Astrocyte of the spinal cord (primary cell): ENCODE data around the gene XYLB.

ENCODE experiments used
- DNase-seq: peaks from one replicate; pipeline ENCODE4 v3.0.0; 2011; ENCODE audit warnings: low read depth, low spot score
- H3K4me3 ChIP-seq: 2 replicates; pipeline ENCODE4 v1.5.1; 2011; ENCODE audit warnings: low read depth, mild to moderate bottlenecking, low read length, moderate library complexity
- in situ Hi-C: cut with HindIII; loops from 2 replicates; pipeline ENCODE4 v1.10.0; 2017; ENCODE audit warnings: low sequenced_read_pairs
- TF ChIP-seq, protein P1 (sequence below): IDR thresholded peaks from 2 replicates; pipeline ENCODE4 v1.5.1; 2012; ENCODE audit warnings: low read depth, mild to moderate bottlenecking, low read length, inconsistent platforms

XYLB gene

GRCh38 chr3:38369186-38369585 lies 22.6 kb downstream of the XYLB start:
- TF ChIP-seq, protein P1, sequence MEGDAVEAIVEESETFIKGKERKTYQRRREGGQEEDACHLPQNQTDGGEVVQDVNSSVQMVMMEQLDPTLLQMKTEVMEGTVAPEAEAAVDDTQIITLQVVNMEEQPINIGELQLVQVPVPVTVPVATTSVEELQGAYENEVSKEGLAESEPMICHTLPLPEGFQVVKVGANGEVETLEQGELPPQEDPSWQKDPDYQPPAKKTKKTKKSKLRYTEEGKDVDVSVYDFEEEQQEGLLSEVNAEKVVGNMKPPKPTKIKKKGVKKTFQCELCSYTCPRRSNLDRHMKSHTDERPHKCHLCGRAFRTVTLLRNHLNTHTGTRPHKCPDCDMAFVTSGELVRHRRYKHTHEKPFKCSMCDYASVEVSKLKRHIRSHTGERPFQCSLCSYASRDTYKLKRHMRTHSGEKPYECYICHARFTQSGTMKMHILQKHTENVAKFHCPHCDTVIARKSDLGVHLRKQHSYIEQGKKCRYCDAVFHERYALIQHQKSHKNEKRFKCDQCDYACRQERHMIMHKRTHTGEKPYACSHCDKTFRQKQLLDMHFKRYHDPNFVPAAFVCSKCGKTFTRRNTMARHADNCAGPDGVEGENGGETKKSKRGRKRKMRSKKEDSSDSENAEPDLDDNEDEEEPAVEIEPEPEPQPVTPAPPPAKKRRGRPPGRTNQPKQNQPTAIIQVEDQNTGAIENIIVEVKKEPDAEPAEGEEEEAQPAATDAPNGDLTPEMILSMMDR = no peak
- DNase-seq = no peak
- in situ Hi-C loops = no loop called here
- no peak overlapping the region for H3K4me3 ChIP-seq

GRCh38 chr3:38370149-38370548 lies 23.6 kb downstream of the XYLB start:
- in situ Hi-C loops = no loop called here
- no peak for DNase-seq
- TF ChIP-seq, protein P1 = no peak
- H3K4me3 ChIP-seq = no peak overlapping the region

DNA sequence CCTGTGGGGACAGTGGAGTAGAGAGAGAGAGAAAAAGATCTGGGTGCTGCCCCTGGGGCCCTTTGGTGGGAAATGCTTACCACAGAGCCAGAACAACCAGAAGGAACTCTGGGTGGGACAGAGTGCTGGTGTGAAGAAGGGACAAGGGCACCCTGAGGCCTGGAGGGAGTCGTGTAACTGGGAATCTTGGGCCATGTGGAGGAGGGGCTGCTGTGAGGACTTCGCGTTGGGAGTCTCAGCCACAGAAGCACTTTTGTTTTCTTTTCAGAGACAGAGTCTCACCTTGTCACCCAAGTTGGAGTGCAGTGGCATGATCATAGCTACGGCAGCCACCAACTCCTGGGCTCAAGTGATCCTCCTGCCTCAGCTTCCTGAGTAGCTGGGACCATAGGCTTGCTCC lies 24.3 kb downstream of the XYLB start:
- H3K4me3 ChIP-seq = no peak overlapping the region
- TF ChIP-seq, protein P1 = no peak
- in situ Hi-C loops = no loop called here
- DNase-seq = no peak

- in situ Hi-C loops = no loop called here
- DNase-seq = no peak
- no peak overlapping the region for H3K4me3 ChIP-seq
- TF ChIP-seq, protein P1 = no peak
Measured at GRCh38 chr3:38371541-38372213, 25.1 kb downstream of the XYLB start.

- no peak for DNase-seq
Measured at GRCh38 chr3:38372214-38372601, 25.6 kb downstream of the XYLB start.

DNA sequence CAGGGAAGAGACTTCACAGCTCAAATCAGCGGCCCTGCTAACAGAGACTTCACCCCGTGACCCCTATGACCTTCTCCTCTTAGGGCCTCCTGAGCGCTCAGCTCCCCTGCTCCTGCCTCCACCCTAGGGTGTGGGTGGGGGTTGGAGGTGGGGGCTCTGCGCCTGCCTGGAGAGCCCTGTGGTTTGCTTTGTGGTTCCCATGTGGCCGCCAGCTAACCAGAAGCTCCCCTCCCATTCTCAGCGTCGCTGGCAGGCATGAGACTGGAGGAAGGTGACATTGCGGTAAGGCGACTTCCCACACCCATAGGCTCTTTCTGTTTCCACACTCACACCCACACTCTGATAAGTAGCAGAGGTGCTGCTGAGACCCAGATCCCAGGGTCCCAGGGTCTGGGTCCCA lies 27.6 kb downstream of the XYLB start:
- TF ChIP-seq, protein P1 = no peak
- H3K4me3 ChIP-seq = no peak overlapping the region
- DNase-seq = no peak
- in situ Hi-C loops = no loop called here

More at GRCh38 chr3:38372214-38372601, 25.6 kb downstream of the XYLB start:
- in situ Hi-C loops = no loop called here
- TF ChIP-seq, protein P1 = no peak
- H3K4me3 ChIP-seq = no peak overlapping the region
